ENCODE data around the gene KLHL1.

KLHL1 gene

DNA sequence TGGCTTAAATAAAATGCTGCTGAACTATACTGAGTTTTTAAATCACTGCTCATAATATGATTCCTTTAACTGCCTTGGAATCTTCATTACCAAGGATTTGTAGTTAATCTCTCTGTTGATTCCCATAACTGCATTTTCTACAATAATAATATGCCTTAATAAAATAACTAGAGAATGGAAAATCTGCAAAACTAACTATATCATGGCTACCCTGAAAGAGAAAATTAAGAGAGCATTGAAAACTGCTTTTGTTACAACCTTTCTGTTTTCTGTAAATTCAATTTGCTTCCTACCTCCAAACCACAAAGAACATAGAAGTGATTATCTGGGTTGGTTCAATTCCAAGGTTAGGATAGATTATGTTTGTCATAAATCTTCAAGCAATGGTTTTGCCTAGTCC is 203.5 kb downstream of the KLHL1 start:
- Histone ChIP-seq H3K9me3 (ENCODE audit: control insufficient read depth in 5 of 5, low read length in 5 of 5) (no peaks in the 10 kb centered on the region), H3K27me3 (ENCODE audit: control insufficient read depth in 5 of 5, insufficient read depth in 4 of 5, low read length in 5 of 5) (no peaks in the 10 kb centered on the region), H3K4me3 (ENCODE audit: low read depth in 1 of 5, low read length in 5 of 5) (no peak overlapping the region), H3K4me1 (ENCODE audit: control insufficient read depth in 5 of 5, insufficient read depth in 5 of 5, low read length in 5 of 5) (no peaks in the 10 kb centered on the region), H3K9ac (ENCODE audit: low read length in 5 of 5) (no peak overlapping the region), H3K36me3 (ENCODE audit: control insufficient read depth in 5 of 5, insufficient read depth in 5 of 5, low read length in 5 of 5) (no peaks in the 10 kb centered on the region), H3K27ac (ENCODE audit: low read depth, low read length) (no peak overlapping the region)

DNA sequence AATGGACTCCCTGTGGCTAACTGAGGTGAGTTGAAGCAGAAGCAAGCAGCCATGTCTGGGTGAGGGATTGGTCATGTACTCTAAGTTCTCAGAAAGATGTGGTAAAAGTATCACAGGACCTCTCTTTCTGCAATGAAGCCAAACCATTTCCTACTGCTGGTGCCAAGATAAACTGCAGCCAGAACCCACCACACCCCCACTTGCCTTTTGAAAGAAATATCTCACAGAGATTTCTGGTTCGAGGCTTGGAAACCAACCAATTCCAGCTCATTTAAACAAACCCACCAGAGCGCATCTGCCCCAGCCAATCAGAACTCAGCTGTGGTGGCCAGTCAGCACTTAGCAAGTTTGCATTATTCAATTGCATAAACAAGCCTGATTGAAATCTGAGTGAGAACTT is 205.2 kb downstream of the KLHL1 start:
- Histone ChIP-seq H3K4me3 (ENCODE audit: low read depth in 1 of 5, low read length in 5 of 5) (no peak overlapping the region), H3K27me3 (ENCODE audit: control insufficient read depth in 5 of 5, insufficient read depth in 4 of 5, low read length in 5 of 5) (no peaks in the 10 kb centered on the region), H3K36me3 (ENCODE audit: control insufficient read depth in 5 of 5, insufficient read depth in 5 of 5, low read length in 5 of 5) (no peaks in the 10 kb centered on the region), H3K9ac (ENCODE audit: low read length in 5 of 5) (no peak overlapping the region), H3K9me3 (ENCODE audit: control insufficient read depth in 5 of 5, low read length in 5 of 5) (no peaks in the 10 kb centered on the region), H3K4me1 (ENCODE audit: control insufficient read depth in 5 of 5, insufficient read depth in 5 of 5, low read length in 5 of 5) (no peaks in the 10 kb centered on the region), H3K27ac (ENCODE audit: low read depth, low read length) (no peak overlapping the region)

DNA sequence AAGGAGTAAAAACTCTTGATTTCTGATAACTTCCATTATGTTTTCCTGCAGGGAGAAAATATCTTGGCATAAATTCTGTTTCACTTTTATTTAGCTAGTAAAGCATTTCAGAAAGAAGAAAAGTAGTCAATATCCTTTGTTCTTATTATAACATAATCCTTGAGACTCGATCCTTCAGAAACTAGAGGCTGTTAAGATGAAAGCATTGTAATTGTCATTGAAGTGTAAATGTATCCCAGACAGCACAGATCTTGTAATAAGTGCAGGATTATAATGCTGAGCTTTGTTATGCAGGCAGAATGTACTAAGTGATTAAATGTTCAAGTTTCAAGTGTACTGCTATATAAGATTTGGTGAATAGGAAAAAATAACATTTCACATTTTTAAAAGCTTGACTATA is 225.8 kb downstream of the KLHL1 start:
- Histone ChIP-seq H3K4me1 (ENCODE audit: control insufficient read depth in 5 of 5, insufficient read depth in 5 of 5, low read length in 5 of 5) (no peaks in the 10 kb centered on the region), H3K36me3 (ENCODE audit: control insufficient read depth in 5 of 5, insufficient read depth in 5 of 5, low read length in 5 of 5) (no peaks in the 10 kb centered on the region), H3K4me3 (ENCODE audit: low read depth in 1 of 5, low read length in 5 of 5) (no peak overlapping the region), H3K9ac (ENCODE audit: low read length in 5 of 5) (no peak overlapping the region), H3K27ac (ENCODE audit: low read depth, low read length) (no peak overlapping the region), H3K27me3 (ENCODE audit: control insufficient read depth in 5 of 5, insufficient read depth in 4 of 5, low read length in 5 of 5) (no peaks in the 10 kb centered on the region), H3K9me3 (ENCODE audit: control insufficient read depth in 5 of 5, low read length in 5 of 5) (peaks cover 0 to 2% (median 0%) of the 10 kb centered on the region in 5 donors)

DNA sequence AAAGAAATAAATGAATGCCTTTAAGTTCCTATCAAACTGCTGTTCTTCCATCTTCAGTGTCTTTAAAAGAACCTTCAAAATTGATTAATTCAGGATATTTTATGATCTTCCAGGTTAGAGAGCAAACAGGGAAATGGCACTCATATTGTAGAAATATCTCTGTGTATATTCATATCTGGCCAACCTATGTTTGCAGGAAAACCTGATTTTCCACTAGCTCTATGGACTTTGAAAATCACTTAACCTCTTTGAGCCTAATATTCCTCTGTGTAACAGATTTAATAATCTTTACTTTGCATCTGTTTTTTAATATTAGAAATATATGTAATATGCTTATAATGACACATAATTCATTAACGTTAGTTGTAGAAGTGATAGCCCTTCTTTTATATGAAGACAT is 228.3 kb downstream of the KLHL1 start:
- Histone ChIP-seq H3K9me3 (ENCODE audit: control insufficient read depth in 5 of 5, low read length in 5 of 5) (peaks cover 0 to 2% (median 0%) of the 10 kb centered on the region in 5 donors), H3K36me3 (ENCODE audit: control insufficient read depth in 5 of 5, insufficient read depth in 5 of 5, low read length in 5 of 5) (no peaks in the 10 kb centered on the region), H3K27ac (ENCODE audit: low read depth, low read length) (no peak overlapping the region), H3K4me3 (ENCODE audit: low read depth in 1 of 5, low read length in 5 of 5) (no peak overlapping the region), H3K4me1 (ENCODE audit: control insufficient read depth in 5 of 5, insufficient read depth in 5 of 5, low read length in 5 of 5) (no peaks in the 10 kb centered on the region), H3K9ac (ENCODE audit: low read length in 5 of 5) (no peak overlapping the region), H3K27me3 (ENCODE audit: control insufficient read depth in 5 of 5, insufficient read depth in 4 of 5, low read length in 5 of 5) (no peaks in the 10 kb centered on the region)

DNA sequence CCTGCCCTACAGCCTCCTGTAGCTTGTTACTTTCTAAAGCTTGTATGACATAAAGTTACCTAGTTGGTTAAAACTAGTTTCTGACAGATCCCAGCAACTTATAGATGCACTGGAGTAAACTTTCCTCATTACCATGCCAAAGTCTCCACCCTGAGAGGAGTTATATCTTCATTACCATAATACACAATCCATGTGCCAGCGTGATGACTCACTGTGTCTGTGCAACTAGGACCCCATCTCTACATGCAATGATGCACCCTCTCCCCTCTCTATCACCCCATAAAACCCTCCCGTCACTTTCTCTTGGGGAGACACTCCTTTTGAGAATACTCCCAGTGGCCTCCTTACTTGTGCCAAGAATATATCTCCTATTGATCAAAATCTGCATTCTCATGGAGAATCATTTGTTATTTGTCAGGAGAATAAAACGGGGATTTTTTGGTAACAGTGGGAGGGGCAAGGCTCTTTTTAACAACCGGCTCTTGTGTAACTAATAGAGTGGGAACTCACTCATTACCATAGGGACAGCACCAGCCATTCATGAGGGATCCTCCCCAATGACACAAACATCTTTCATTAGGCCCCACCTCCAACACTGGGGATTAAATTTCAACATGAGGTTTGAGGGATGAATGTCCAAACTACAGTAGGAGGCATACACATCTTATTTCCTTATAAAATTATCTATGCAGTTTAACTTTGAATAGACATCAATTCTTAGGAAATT is 235.8 kb downstream of the KLHL1 start:
- H3K36me3 ChIP-seq (ENCODE audit: control insufficient read depth in 5 of 5, insufficient read depth in 5 of 5, low read length in 5 of 5): no peaks in the 10 kb centered on the region
- H3K4me3 ChIP-seq (ENCODE audit: low read depth in 1 of 5, low read length in 5 of 5): no peak overlapping the region
- no peaks in the 10 kb centered on the region for H3K27me3 ChIP-seq (ENCODE audit: control insufficient read depth in 5 of 5, insufficient read depth in 4 of 5, low read length in 5 of 5)
- H3K9ac ChIP-seq (ENCODE audit: low read length in 5 of 5): no peak overlapping the region
- H3K9me3 ChIP-seq (ENCODE audit: control insufficient read depth in 5 of 5, low read length in 5 of 5): no peaks in the 10 kb centered on the region
- no peak overlapping the region for H3K27ac ChIP-seq (ENCODE audit: low read depth, low read length)
- H3K4me1 ChIP-seq (ENCODE audit: control insufficient read depth in 5 of 5, insufficient read depth in 5 of 5, low read length in 5 of 5): no peaks in the 10 kb centered on the region

DNA sequence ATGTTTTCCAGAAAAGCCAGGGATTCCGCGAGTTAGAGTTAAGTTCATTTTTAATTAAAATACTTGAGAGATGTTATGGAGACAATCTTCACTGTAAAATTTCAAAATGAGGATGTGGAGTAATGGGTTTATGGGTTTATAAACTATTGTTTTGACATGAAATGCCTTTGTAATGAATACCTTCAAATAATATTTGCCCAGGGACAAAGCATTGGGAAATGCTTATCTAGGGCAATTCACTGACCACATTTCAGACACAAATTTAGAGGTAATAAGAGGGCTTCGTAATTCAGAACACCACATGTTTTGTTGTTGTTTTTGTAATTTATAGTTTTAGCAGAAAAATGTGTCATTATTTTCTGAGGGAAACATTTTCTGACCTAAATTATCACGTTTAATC is 241.7 kb downstream of the KLHL1 start:
- Histone ChIP-seq H3K27ac (ENCODE audit: low read depth, low read length) (no peak overlapping the region), H3K4me1 (ENCODE audit: control insufficient read depth in 5 of 5, insufficient read depth in 5 of 5, low read length in 5 of 5) (no peaks in the 10 kb centered on the region), H3K27me3 (ENCODE audit: control insufficient read depth in 5 of 5, insufficient read depth in 4 of 5, low read length in 5 of 5) (no peaks in the 10 kb centered on the region), H3K36me3 (ENCODE audit: control insufficient read depth in 5 of 5, insufficient read depth in 5 of 5, low read length in 5 of 5) (no peaks in the 10 kb centered on the region), H3K9me3 (ENCODE audit: control insufficient read depth in 5 of 5, low read length in 5 of 5) (no peaks in the 10 kb centered on the region), H3K4me3 (ENCODE audit: low read depth in 1 of 5, low read length in 5 of 5) (no peak overlapping the region), H3K9ac (ENCODE audit: low read length in 5 of 5) (no peak overlapping the region)

DNA sequence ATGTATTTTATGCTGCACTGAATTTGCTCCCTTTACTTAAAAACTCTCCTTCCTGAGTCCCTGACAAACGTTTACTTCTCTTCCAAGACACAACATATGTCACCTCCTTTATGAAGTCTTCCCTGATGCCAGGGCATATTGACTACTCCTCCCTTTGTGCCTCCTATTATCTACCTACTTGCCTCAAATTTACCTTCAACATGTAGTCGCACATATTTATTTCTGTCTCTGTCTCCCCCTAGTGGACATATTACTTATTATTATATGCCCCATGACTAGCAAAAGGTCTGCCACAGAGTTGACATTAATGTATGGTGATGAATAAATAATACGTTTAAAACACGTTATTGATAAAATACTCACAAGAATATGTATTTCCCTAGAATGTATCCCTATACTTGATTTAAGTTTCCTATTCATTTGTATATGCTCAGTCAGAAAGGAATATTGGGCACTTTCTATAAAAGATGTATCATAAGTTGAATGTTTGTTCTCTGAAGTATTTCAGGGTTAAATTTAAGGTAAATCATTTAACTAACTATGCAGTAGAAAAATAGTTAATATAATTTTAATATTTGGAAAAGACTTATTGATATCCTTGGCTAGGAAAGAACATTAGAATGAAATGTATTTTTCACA is 250.9 kb downstream of the KLHL1 start:
- no peak overlapping the region for H3K27ac ChIP-seq (ENCODE audit: low read depth, low read length)
- H3K9ac ChIP-seq (ENCODE audit: low read length in 5 of 5): no peak overlapping the region
- peaks cover 0 to 2% (median 0%) of the 10 kb centered on the region in 5 donors for H3K9me3 ChIP-seq (ENCODE audit: control insufficient read depth in 5 of 5, low read length in 5 of 5)
- no peaks in the 10 kb centered on the region for H3K27me3 ChIP-seq (ENCODE audit: control insufficient read depth in 5 of 5, insufficient read depth in 4 of 5, low read length in 5 of 5)
- no peak overlapping the region for H3K4me3 ChIP-seq (ENCODE audit: low read depth in 1 of 5, low read length in 5 of 5)
- H3K36me3 ChIP-seq (ENCODE audit: control insufficient read depth in 5 of 5, insufficient read depth in 5 of 5, low read length in 5 of 5): no peaks in the 10 kb centered on the region
- H3K4me1 ChIP-seq (ENCODE audit: control insufficient read depth in 5 of 5, insufficient read depth in 5 of 5, low read length in 5 of 5): no peaks in the 10 kb centered on the region

DNA sequence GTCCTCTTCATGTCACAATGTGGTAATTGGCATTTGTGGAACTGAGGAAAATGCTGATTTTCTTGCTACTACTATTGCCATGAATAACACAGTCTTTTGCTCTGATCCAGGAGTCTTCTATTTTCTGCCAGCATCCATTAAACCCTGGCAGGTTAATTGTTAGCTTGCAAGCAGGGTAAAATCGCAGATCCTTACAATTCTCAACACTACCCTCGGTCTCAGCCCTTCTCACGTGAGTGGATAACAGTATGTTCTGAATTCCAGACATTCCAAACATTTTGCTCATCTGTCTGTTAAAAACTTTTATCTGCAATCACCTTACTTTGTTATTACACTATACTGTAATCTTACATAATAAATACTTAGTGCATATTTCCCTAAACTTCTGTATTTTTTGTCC is 251.9 kb downstream of the KLHL1 start:
- no peaks in the 10 kb centered on the region for H3K4me1 ChIP-seq (ENCODE audit: control insufficient read depth in 5 of 5, insufficient read depth in 5 of 5, low read length in 5 of 5)
- H3K9ac ChIP-seq (ENCODE audit: low read length in 5 of 5): no peak overlapping the region
- H3K9me3 ChIP-seq (ENCODE audit: control insufficient read depth in 5 of 5, low read length in 5 of 5): peaks cover 0 to 2% (median 0%) of the 10 kb centered on the region in 5 donors
- no peak overlapping the region for H3K27ac ChIP-seq (ENCODE audit: low read depth, low read length)
- no peak overlapping the region for H3K4me3 ChIP-seq (ENCODE audit: low read depth in 1 of 5, low read length in 5 of 5)
- H3K27me3 ChIP-seq (ENCODE audit: control insufficient read depth in 5 of 5, insufficient read depth in 4 of 5, low read length in 5 of 5): no peaks in the 10 kb centered on the region
- no peaks in the 10 kb centered on the region for H3K36me3 ChIP-seq (ENCODE audit: control insufficient read depth in 5 of 5, insufficient read depth in 5 of 5, low read length in 5 of 5)

DNA sequence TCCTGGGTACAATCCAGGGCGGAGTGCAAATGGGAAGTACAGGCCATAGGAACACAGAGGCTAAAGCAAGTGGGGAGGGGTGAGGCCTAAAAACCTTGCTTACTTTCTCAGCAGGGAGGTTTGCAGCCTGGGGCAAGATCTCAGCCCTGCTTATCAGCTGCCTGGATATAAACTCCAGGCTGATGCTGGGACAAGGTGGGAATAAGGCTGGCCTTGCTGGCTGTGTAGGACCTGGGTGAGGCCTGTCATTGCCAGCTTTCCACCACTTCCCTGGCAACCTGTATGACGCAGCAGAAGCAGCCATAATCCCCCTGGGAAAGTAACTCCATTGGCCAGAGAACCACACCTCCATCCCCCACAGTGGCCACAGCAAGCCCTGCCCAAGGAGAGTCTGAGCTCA is 279.7 kb downstream of the KLHL1 start:
- peaks cover 0 to 4% (median 0%) of the 10 kb centered on the region in 5 donors for H3K4me1 ChIP-seq (ENCODE audit: control insufficient read depth in 5 of 5, insufficient read depth in 5 of 5, low read length in 5 of 5)
- no peak overlapping the region for H3K4me3 ChIP-seq (ENCODE audit: low read depth in 1 of 5, low read length in 5 of 5)
- H3K36me3 ChIP-seq (ENCODE audit: control insufficient read depth in 5 of 5, insufficient read depth in 5 of 5, low read length in 5 of 5): no peaks in the 10 kb centered on the region
- H3K9ac ChIP-seq (ENCODE audit: low read length in 5 of 5): no peak overlapping the region
- no peaks in the 10 kb centered on the region for H3K27me3 ChIP-seq (ENCODE audit: control insufficient read depth in 5 of 5, insufficient read depth in 4 of 5, low read length in 5 of 5)
- H3K27ac ChIP-seq (ENCODE audit: low read depth, low read length): no peak overlapping the region
- H3K9me3 ChIP-seq (ENCODE audit: control insufficient read depth in 5 of 5, low read length in 5 of 5): no peaks in the 10 kb centered on the region

DNA sequence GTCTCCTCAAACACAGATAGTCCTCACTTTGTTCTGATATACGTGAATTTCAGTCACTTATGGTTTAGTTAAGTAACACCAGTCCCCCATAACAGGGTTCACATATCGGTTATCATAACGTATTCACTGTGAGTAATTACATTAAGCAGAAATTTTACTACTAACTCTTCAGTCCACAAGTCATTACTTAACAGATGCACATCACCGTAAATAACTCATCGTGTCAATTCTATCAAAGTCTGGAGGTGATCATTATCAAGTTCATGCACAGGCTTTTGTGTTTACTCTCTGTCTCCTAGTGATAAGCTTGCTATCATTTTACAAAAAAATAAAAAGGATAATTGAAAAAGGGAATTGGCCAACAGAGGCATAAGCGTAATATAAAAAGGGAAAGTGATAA is 288.1 kb downstream of the KLHL1 start:
- no peaks in the 10 kb centered on the region for H3K9me3 ChIP-seq (ENCODE audit: control insufficient read depth in 5 of 5, low read length in 5 of 5)
- no peak overlapping the region for H3K4me3 ChIP-seq (ENCODE audit: low read depth in 1 of 5, low read length in 5 of 5)
- H3K27me3 ChIP-seq (ENCODE audit: control insufficient read depth in 5 of 5, insufficient read depth in 4 of 5, low read length in 5 of 5): no peaks in the 10 kb centered on the region
- H3K4me1 ChIP-seq (ENCODE audit: control insufficient read depth in 5 of 5, insufficient read depth in 5 of 5, low read length in 5 of 5): no peaks in the 10 kb centered on the region
- no peak overlapping the region for H3K27ac ChIP-seq (ENCODE audit: low read depth, low read length)
- H3K36me3 ChIP-seq (ENCODE audit: control insufficient read depth in 5 of 5, insufficient read depth in 5 of 5, low read length in 5 of 5): no peaks in the 10 kb centered on the region
- H3K9ac ChIP-seq (ENCODE audit: low read length in 5 of 5): no peak overlapping the region

All from subcutaneous abdominal adipose tissue (tissue), 5 donors.